DMS153 (cell line): Measurements from ENCODE around the gene FNDC3B.
A peak's percentile ranks its signal among the peaks of the same experiment; 100 is the strongest.

ENCODE experiments used
- DNase-seq: peaks from one replicate; lab custom pipeline; 2025; lab: John Stamatoyannopoulos, UW

The FNDC3B gene

DNA sequence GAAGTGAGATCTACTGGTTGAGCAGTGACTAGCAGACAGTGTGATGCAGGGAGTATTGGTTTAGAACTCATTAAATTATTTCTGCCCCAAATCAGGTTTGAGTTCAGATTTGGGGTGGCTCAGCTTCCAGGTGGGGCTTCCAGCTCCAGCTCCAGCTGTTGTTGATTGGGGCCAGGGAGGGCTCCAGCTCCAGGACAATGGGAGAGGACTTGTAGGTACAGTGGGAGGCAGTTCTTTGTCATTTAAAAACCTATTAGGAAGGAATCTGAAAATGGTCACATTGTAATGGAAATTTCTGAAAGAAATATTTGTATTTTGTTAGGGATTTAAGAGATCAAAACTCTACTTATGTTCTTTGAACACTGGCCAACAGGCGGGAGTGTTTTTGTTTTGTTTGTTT is 97.0 kb downstream of the FNDC3B start:
- DNase-seq = no peak

DNA sequence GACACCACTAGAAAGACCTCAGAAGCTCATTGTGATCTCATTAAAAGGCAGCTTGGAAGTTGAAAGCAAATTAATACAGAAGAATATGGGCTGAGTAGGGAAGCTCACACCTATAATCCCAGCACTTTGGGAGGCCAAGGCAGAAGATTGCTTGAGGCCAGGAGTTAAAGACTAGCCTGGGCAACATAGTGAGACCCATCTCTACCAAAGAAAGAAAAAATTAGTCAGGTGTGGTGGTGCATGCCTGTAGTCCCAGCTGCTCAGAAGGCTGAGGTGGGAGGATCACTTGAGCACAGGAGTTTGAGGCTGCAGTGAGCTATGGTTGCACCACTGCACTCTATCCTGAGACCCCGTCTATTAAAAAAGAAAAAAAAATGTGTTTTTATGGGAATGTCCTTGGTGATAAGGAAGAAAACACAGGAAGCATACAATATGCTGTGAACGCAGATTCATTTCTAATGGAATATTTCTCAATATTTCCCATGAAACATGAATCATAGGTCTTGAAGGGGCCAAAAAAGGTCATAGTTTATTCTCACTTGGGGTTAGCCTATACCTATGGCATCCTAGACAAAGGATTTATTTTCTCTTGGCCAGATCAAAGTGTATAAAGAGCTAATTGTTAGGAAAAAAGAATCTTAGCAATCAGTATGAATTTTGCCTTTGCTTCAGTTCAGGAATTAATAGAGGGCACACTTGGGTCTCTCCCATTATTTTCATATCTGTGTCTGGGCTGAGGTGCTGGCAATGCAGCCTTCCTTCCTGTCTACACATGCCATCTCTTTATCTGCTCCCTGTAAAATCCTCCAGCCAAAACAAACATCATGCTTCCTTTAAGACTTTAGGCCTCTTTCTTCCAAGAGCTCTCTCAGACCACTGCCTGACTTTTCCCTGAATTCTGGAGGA is 98.2 kb downstream of the FNDC3B start:
- DNase-seq = no peak

DNA sequence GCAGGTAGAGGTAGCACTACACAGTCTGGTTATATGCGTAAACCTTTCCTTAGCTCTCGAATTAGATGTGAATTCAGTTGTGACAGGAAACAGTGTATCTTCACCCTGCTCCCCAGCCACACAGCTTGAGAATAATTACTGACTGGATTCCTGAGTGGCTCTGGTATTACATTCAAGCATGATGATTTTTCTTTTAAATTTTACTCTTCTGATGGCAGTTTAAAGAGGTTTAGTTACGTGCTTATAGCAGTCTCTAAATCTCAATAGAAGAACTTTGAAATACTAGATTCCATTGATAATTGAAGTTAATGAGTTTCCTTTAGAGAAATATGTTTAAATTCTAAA is 98.8 kb downstream of the FNDC3B start:
- DNase-seq = no peak

DNA sequence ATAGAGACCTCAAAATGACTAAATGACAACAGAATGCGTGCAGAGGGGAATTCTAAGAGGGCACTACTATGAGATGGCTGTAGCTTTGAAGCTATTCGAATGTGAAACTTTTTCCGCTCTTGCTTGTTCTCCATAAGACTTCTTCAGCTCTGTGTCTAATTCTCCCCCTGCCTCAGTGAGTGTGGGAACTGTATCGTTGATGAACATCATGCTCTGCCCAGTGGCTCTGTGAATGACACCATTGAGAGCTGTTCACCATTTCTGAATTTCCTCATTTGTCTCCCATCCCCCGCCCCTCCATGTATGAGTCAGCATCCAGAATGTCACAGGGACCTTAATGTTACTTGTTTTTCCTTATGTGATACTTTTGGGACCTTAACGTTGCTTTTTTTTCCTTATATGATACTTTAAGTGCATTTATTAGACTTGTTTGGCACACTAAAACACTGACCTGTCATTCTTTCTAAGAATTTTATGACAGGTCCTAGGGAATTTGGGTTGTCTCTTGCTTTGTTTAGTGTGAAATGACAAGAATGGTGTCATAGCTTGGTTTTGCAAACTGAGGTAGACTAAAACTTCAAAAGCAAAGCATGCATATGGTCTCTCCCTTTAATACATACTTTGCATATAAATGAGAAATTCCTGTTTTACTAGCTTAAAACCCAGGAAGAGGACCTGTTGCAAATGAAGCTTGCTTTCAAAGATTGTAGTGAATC is 99.6 kb downstream of the FNDC3B start:
- DNase-seq = peak; percentile 38

DNA sequence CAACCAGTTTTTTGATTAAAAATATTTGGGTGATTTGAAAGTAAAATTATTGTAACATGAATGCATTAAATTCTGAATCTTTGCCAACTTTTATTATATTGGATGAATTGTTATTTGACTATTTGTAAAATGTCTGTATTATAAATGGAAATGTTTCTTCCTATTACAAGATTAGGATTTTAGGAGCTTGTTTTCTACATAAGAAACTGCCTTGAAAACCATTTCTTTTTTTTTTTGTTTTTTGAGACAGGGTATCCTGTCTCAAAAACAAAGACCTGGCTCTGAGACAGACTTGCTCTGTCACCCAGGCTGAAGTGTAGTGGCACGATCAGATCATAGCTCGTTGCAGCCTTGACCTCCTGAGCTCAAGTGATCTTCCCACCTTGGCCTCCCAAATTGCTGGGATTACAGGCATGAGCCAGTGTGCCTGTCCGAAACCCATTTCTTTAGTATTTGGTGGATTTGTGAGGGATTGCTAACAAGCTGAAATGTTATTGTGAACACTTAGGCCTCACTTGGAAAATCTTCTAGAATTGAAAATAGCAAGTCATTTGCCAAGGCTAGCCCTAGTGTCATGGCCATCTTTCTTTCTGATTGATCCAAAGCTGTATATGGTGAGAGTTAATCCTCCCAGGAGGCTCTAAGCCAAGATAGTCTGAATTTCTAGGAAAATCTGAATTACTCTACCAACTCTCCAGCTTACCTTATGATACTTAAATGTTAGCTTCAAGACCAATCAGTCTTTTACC is 100.3 kb downstream of the FNDC3B start:
- no peak for DNase-seq

DNA sequence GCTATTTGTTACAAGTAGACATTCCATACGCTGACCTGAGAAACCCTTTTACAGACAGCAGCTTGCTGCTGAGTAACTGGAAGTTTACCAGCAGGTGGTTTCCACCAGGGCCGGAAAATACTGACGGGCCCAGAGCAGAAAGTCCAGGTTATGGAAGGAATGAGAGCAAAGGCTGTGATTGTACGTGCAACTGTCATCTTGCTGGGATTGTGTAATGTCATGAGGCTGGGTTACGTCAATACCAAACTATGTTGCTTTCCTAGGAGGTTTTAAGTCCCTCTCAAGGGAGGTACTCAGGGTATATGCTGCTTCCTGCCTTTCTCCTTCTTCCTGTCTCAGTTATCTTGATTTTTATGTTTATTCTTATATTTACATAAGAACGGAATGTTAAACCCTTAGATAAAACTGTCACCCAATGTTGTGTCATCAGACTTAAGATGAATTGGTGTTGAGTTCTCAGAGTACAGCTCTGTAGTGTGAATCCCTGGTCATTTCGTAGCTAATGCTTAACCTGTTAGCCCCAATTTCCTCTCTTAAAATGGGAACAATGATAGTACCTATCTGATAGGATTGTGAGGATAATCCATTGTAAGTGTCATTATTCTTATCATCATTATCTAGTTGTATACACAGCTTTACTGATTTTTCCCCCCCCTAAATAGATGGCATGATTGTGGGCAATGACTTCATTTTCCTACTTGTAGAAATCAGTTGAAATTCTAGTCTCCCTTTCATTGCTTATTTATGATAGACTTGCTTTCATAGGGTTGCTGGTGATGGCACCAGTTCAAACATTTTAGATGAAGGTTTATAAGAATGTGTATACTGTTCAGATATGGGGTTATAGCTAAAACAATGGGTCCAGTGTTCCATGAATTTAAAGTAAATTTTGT is 101.4 kb downstream of the FNDC3B start:
- no peak for DNase-seq

DNA sequence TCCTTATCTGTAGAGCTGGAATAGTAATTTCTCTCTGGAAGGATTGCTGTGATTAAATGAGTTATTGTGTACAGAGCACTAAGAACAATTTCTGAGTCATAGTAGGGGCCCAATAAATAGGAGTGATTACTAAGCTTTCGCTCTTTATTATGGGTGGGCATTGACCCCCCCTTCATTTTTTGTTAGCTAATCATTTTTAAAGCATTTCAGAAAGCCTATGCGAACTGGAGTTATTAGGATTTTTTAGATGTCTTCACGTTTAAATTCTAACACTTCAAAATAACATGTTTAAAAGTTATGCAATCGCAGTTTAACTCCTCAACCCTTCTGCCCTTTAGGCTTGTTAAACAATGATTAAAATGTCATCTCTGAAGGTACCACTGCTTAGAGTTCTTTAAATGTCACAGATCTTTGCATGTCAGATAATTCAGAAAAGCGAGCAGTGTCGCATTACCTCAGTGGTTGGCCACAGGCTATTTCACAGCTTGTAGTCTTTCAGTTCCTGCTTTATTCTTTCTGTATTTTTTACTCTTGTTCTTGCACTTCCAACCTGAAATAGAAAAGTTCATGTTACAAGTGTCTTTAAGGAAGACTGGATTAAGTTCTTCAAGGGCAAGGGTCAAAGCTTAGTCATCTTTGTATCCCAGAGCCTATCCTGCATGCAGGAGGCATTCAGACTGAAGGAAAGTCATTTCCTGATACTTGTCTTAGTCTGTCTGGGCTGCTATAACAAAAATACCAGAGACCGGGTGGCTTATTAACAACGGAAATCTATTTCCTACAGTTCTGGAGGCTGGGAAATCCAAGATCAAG is 102.9 kb downstream of the FNDC3B start:
- no peak for DNase-seq

DNA sequence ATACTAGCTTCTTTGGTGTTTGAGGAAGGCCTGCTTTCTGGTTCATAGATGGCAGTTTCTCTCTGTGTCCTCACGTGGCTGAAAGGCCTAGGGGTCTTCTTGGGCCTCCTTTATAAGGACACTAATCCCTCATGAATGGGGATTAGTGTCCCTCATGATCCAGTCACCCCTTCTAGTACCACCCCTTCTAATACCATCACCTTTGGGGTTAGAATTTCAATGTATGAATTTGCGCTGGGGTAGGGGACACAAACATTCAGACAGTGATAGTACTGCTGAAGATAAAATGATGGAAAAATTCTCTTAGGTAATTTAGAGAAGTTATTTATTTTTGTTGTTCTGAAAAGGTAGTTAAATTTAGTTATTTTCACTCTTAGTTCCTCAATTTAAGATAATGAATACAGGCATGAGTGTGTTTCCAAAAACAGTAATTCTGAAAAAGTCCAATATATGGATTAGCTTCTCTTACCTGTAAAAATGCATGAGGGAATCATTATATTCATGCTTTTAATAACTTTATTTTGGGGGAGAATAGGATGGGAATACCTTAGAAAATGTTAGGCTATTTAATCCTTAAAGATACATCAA is 103.6 kb downstream of the FNDC3B start:
- no peak for DNase-seq

DNA sequence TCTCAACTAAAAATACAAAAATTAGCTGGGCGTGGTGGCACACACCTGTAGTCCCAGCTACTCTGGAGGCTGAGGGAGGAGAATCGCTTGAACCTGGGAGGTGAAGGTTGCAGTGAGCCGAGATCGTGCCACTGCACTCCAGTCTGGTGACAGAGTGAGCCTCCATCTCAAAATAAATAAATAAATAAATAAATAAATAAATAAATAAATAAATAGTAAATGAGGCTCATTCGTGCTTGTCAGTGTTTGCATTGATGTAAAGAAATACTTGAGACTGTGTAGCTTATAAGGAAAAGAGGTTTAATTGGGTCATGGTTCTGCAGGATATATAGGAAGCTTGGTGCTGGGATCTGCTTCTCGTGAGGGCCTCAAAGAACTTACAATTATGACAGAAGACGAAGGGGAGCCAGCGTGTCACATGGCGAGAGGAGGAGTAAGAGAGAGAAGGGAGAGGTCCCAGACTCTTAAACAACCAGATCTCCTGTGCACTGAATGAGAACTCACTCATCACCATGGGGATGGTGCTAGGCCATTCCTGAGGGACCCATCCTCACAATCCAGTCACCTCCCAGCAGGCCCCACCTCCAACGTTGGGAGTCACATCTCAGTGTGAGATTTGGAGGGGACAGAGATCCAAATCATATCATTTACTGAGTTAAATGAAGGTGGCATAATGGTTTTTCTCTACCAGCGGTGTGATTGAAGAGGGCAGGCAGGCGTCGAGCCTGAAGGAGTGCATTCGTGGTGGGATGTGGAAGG is 104.5 kb downstream of the FNDC3B start:
- no peak for DNase-seq

DNA sequence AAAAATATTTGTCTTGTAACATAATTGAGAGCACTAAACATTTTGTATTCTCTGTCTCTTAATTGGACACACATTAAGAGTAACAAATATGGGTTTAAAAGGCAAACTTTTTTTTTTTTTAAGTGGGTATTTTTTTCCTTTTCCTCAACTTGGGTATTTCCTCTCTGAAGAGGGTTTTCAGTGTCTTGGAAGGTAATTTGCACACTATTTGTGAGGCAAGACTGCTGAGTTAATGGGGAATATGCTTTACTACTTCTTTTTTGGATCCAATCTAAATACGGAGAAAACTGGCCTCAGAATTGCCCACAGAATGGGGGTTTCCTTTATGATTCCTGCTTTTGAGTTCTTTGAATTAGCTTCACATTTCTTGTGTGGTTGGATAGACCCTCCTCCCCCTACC is 105.2 kb downstream of the FNDC3B start:
- no peak for DNase-seq

DNA sequence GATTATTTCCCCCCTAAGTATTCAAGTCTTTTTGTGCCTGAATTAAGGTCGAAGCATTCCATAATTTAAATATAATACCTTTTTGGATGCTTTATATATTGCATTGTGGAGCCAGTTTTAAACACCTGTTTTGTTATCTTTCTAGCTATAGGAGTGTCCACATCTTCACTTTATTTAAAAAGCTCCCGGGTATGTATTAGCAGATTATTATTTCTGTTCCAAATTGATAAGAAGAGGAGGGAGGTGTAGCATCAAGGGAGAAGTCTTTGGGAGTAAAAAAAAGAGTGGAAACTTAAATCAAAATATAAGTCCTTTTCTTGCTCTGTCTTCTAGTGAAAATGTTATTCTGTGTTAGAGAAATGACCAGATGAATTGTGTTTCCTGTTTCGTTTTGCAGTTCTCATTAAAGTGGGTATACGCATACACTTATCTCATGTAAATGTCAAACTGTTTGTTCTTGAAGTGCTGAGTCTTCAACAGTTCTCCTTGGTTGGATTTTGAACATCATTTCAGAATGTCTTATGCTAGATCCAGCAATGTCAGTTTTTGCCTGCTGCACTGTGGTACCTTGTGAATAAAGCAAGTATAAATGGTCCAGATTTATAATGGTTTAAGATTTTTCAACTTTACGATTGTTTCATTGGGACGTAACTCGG is 105.8 kb downstream of the FNDC3B start:
- no peak for DNase-seq

DNA sequence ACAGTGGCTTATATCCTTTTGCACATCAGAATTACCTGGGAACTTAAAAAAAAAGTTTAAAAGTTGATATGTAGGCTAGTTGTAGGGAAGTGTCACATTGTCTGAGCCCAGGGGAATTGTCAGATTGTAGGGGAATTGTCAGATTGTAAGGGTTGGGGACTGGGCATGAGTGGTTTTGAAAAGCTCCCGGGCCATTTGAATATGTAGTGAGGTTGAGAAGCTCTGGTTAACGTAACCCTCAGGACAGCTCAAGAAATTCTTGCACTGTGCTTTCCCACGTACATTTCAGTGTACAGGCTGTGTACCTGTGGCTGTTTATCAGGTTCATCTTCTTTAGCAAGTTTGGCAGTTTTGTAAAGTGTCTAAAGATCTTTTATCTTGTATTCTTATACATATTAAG is 107.0 kb downstream of the FNDC3B start:
- DNase-seq = no peak

DNA sequence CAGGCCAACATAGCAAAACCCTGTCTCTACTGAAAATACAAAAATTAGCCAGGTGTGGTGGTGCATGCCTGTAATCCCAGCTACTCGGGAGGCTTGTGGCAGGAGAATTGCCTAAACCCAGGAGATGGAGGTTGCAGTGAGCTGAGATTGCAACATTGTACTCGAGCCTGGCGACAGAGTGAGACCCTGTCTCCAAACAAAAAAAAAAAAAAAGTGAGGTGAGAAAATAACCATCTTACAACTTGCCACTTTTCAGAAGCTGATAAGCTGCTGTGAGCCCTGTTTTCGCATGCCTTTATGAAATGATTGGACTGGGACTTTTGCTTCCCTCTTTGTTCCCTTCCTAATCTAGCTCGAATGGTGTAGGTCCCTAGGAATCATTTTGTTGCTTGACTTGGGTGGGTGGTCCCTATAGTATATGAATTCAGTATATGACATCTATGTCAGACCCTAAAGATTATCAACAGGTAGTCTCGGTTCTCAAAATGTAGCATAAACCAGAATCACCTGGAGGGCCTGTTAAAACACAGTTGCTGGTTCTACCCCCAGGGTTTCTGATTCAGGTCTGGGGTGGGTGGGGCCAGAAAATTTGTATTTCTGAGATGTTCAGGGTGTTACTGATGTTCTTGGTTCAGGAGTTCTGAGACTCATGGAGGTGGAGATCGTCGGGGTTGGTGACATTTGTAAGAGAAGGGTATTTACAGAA is 107.9 kb downstream of the FNDC3B start:
- no peak for DNase-seq

DNA sequence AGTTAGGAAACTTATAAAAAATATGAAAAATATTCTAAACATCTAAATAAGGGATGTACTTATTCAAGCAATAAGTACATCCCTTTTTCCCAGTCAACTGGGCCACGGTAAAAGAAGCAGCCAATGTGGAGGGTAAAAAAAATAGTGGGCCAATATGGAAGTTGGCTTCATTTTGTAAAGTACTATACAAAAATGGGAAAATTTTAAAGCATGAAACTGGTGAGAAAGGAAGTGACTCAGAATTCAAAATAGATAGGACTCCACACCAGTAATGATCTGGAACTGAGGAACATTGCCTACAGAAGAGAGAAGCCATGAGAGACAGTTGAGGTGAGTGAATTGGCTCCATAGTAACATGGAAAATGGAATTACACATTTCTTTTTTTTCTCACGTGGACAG is 108.9 kb downstream of the FNDC3B start:
- DNase-seq = no peak

DNA sequence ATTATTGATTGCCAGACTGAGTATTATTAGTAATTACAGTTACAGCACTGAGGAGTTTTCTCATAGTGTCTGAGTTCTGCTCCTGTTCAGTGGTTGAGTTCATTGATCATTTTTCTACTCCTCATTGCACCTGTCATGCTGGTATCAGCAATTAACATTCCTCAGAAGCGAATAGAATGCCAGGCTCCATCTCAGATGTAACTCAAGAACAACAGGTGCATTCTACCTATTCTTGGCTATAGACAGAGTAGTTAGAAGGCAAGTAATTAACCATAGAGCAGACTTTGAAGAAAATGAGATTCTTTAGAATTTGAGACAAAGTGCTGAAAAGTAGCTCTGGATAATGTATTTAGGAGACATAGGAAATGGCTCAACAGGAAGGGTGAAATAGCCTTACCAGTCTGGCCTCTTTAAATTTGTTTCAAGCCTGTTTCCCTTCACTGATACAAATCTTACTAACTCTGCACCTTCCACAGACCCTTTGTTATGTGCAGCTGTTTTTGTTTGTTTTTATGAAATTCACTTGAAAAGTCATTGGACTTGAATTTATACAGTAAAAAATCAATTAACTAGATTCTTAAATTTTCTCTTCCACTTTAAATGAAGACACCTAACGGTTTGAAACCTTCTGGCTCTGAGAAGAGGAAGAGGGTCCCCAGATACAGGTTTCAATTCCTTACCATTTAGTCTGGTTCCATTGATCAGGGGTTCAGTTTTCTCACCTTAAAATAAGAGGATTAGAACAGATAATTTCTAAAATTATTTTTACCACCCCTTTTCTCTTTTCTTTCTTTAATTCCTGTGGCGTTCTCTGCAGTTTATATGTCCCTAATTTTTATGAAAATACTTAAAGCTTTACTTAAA is 109.6 kb downstream of the FNDC3B start:
- DNase-seq = no peak

DNA sequence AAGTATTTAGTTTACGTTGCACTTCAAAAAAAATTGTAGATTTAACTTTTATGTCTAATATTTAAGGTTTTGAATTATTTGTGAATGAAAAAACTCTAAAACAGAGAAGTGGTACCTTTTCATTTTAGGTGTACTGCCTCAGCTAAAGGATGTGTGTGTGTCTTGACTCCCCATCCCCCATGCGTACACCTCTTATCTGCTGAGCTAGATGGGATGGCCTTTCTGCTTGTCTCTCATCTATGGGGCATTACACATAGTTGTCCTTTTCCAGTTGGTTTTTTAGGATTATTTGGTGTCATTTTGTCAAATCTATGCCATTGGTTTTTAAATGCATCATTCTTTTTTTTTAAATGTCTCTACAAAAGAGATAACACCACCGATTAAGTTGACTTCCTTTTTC is 110.9 kb downstream of the FNDC3B start:
- DNase-seq = no peak

DNA sequence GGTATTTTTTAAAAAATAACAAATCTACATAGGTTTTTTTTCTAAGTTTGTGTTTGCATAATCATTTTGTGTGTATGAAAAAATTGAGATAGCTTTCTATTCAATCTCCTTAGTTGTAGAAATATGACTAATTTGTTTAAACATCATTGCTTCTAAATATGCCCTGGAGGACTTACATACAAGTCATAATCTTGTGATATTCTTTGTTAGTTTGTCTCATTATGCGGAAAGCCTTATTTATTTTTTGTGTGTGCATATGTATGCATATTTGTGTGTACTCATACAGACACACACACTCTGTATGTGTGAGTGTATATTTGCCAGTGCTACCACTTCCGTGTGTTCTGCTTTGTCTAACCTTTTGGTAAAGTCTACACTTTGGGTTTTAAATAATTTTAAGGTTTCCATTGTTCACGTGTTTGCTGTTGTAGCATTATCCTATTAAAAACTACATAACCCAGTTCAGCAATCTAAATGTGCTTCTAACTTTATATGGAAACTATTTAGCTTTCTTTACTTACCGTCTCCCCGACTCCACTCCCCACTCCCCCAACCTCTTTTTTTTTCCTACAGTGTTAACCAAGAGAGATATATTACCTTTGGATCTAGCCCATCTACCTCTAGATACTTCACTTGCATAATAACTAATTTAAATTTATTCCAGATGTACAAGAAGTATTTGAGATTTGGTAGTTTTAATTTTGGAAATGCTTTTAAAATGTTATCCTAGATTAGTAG is 111.7 kb downstream of the FNDC3B start:
- DNase-seq = no peak
